ENCODE measurements around the gene ITGA6.

The ITGA6 gene

GRCh38 chr2:172462373-172462848, 35.0 kb downstream of the ITGA6 start:
- Histone ChIP-seq H3K79me2 (ENCODE audit: insufficient read depth, low read depth) (no peaks in the 10 kb centered on the region), H3K27me3 (ENCODE audit: insufficient read depth, low read depth) (no peaks in the 10 kb centered on the region), H3K4me1 (ENCODE audit: low read depth, poor library complexity, severe bottlenecking) (peaks cover 24% of the 10 kb centered on the region), H3K36me3 (ENCODE audit: insufficient read depth) (no peaks in the 10 kb centered on the region), H4K20me1 (ENCODE audit: insufficient read depth) (no peaks in the 10 kb centered on the region), H3K4me2 (peak overlapping the region; percentile 44), H3K27ac (no peak overlapping the region), H3K4me3 (IDR thresholded peaks at IDR 0.05; ENCODE audit: insufficient read depth, low read depth, low read length) (no peak overlapping the region), H2AFZ (ENCODE audit: low read depth) (peak overlapping the region; percentile 15; the same call in 1 of the 2 replicates), H3K9ac (no peak overlapping the region)
- peak; percentile 46; the same call in 1 of the 2 replicates for TF ChIP-seq CTCF (conservative IDR thresholded peaks at IDR 0.05; ENCODE audit: low read depth, low read length)

DNA sequence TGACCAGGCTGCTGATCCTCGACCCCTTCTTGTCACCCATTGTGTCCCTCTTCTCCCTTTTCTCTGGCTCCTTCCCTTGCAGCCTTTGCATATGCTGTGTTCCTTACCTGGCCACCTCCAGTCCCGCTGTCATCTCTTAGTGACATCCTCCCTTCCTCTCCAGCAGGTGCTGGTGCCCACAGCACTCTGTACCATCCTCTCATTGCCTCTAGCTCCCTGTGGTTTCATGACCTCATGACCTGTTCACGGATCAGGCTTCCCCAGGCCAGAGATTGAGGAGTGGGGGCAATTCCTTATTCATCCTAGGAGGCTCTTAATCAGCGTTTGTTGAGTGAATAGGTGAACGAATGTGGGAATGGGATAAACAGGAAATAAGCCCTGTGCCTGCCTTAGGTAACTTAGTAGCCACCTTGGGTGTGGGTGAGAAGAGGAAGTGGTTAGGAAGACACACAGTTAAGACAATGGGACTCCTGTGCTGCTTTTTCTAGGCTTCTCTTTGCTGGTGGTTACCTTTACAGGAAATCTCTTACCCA, 35.5 kb downstream of the ITGA6 start:
- no peak overlapping the region for H3K9ac ChIP-seq
- H3K4me2 ChIP-seq, result peak overlapping the region; percentile 44
- peak overlapping the region; percentile 4; the same call in 1 of the 2 replicates for H3K27ac ChIP-seq
- H4K20me1 ChIP-seq (ENCODE audit: insufficient read depth), result no peaks in the 10 kb centered on the region
- H3K27me3 ChIP-seq (ENCODE audit: insufficient read depth, low read depth), result no peaks in the 10 kb centered on the region
- peaks cover 24% of the 10 kb centered on the region for H3K4me1 ChIP-seq (ENCODE audit: low read depth, poor library complexity, severe bottlenecking)
- H3K36me3 ChIP-seq (ENCODE audit: insufficient read depth), result no peaks in the 10 kb centered on the region
- H3K79me2 ChIP-seq (ENCODE audit: insufficient read depth, low read depth), result no peaks in the 10 kb centered on the region
- H3K4me3 ChIP-seq (IDR thresholded peaks at IDR 0.05; ENCODE audit: insufficient read depth, low read depth, low read length), result no peak overlapping the region
- no peak for TF ChIP-seq CTCF (conservative IDR thresholded peaks at IDR 0.05; ENCODE audit: low read depth, low read length)
- H2AFZ ChIP-seq (ENCODE audit: low read depth), result peak overlapping the region; percentile 15; the same call in 1 of the 2 replicates

GRCh38 chr2:172464400-172465129, 37.2 kb downstream of the ITGA6 start:
- no peak for TF ChIP-seq CTCF (conservative IDR thresholded peaks at IDR 0.05; ENCODE audit: low read depth, low read length)
- H3K27ac ChIP-seq, result no peak overlapping the region
- H3K27me3 ChIP-seq (ENCODE audit: insufficient read depth, low read depth), result no peaks in the 10 kb centered on the region
- H3K4me2 ChIP-seq, result no peak overlapping the region
- no peaks in the 10 kb centered on the region for H4K20me1 ChIP-seq (ENCODE audit: insufficient read depth)
- H3K9ac ChIP-seq, result no peak overlapping the region
- H3K4me3 ChIP-seq (IDR thresholded peaks at IDR 0.05; ENCODE audit: insufficient read depth, low read depth, low read length), result no peak overlapping the region
- no peak overlapping the region for H2AFZ ChIP-seq (ENCODE audit: low read depth)
- H3K36me3 ChIP-seq (ENCODE audit: insufficient read depth), result no peaks in the 10 kb centered on the region
- H3K79me2 ChIP-seq (ENCODE audit: insufficient read depth, low read depth), result no peaks in the 10 kb centered on the region
- peaks cover 24% of the 10 kb centered on the region for H3K4me1 ChIP-seq (ENCODE audit: low read depth, poor library complexity, severe bottlenecking)

DNA sequence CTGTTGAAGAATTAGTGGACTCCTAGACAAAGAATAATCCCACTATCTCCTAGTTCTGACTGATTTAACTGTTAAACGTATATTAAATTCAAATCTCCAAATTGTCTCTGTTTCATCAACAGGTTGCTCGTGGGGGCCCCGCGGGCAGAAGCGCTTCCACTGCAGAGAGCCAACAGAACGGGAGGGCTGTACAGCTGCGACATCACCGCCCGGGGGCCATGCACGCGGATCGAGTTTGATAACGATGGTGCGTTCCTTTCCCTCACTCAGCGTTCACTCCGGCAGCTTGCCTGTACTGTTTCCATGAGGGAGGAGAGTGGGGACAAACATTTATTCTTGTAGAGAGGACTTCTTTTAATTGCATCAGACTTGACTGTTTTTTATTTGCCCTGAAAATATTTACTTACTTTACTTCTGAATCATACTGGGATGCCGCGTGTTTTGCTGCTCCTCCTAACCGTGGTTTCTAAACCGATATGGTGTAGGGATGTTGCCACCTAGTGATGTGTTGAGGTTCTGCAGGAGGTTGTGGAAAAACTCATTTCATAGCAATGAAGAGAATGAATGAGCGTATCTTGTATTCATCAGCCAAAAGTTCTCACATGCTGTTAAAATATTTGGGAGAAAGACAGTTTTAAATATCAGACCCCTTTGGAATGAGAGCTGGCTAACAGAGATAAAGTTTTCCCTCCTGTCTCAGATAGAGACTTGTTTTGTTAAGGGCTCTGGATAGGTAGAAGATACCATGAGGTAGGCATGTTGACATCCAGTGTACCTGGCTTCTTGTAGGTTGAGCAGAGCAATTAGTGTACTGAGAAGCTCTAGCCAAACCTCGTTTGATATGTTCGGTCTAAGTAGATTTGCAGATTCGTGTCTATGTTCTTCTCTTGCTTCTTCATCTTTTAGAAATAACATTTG, 38.3 kb downstream of the ITGA6 start:
- Histone ChIP-seq H3K9ac (no peak overlapping the region), H3K27ac (no peak overlapping the region), H3K4me3 (IDR thresholded peaks at IDR 0.05; ENCODE audit: insufficient read depth, low read depth, low read length) (no peak overlapping the region), H3K27me3 (ENCODE audit: insufficient read depth, low read depth) (no peaks in the 10 kb centered on the region), H3K4me2 (no peak overlapping the region), H3K4me1 (ENCODE audit: low read depth, poor library complexity, severe bottlenecking) (peaks cover 24% of the 10 kb centered on the region), H3K36me3 (ENCODE audit: insufficient read depth) (no peaks in the 10 kb centered on the region), H2AFZ (ENCODE audit: low read depth) (peak overlapping the region; percentile 19; the same call in 1 of the 2 replicates), H3K79me2 (ENCODE audit: insufficient read depth, low read depth) (no peaks in the 10 kb centered on the region), H4K20me1 (ENCODE audit: insufficient read depth) (no peaks in the 10 kb centered on the region)
- peak; percentile 92 for TF ChIP-seq CTCF (conservative IDR thresholded peaks at IDR 0.05; ENCODE audit: low read depth, low read length)
